ENCODE measurements around the gene KCNJ5.

KCNJ5 gene

DNA sequence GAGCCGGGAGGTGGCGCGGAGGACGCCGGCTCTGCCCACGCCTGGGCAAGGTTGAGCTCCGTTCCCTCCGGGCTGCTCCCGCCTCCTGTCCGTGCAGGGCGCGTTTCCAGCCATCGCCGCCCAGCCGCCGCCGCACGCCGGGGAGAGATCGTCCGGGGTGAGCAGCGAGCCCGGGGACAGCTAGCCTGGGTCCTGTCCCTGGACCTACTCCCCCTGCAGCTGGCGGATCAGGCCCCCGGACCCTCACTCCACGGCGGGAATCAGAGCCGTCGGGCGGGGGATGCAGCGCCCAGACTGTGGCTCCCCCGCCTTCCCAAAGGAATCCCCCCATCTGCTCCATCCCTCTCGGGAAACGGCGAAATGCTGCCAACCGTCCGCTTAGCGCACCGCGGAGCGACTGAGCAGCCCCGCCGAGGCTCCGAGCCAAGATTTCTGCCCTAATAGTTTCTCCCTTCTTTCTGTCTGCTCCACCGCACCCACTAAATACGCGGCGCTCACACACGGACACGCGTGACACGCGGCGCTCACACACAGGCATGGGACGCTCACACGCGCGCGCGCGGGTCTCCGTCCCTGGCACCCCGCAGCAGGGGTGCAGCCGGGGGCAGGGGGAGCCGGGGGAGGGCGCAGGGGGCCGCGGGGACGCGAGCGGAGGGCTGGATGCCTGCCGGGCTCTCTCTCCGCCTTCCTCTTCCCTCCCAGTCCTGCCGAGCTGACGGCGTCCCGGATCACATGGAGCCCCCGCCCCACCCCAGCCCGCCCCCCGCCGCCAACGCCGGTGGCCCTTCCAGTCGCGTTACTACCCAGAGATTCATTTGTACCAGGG is at the start of gene KCNJ5:
Gene KCNJ5, plus strand, starts transcription at position 814 of the 826 bp plus-strand sequence. CDS start 19,918 bp downstream, outside the sequence.
- 0 out of 2 replicates have a peak, but pooled peaks have one; percentile 23 for TF ChIP-seq EZH2phosphoT487 (IDR thresholded peaks at IDR 0.05; ENCODE audit: borderline replicate concordance, low read length)
- TF ChIP-seq, protein P1, sequence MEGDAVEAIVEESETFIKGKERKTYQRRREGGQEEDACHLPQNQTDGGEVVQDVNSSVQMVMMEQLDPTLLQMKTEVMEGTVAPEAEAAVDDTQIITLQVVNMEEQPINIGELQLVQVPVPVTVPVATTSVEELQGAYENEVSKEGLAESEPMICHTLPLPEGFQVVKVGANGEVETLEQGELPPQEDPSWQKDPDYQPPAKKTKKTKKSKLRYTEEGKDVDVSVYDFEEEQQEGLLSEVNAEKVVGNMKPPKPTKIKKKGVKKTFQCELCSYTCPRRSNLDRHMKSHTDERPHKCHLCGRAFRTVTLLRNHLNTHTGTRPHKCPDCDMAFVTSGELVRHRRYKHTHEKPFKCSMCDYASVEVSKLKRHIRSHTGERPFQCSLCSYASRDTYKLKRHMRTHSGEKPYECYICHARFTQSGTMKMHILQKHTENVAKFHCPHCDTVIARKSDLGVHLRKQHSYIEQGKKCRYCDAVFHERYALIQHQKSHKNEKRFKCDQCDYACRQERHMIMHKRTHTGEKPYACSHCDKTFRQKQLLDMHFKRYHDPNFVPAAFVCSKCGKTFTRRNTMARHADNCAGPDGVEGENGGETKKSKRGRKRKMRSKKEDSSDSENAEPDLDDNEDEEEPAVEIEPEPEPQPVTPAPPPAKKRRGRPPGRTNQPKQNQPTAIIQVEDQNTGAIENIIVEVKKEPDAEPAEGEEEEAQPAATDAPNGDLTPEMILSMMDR (IDR thresholded peaks at IDR 0.05; ENCODE audit: low read depth, low read length, poor library complexity, severe bottlenecking): no peak
- Histone ChIP-seq H3K4me3 (ENCODE audit: low read length) (no peak within 1 kb of the TSS), H3K4me1 (ENCODE audit: control insufficient read depth, low read length) (no peaks in the 10 kb centered on the region), H3K9me3 (ENCODE audit: control insufficient read depth, insufficient read depth, low read length) (no peaks in the 10 kb centered on the region), H3K79me2 (ENCODE audit: control insufficient read depth, low read length) (no peaks in the 10 kb centered on the region), H3K4me2 (ENCODE audit: low read length) (no peak within 1 kb of the TSS), H3F3A (ENCODE audit: control insufficient read depth, insufficient read depth) (no peaks in the 10 kb centered on the region), H3K9me2 (replicated peaks; ENCODE audit: control insufficient read depth, low read length) (no peaks in the 10 kb centered on the region), H4K20me1 (ENCODE audit: control insufficient read depth, insufficient read depth, low read depth, low read length) (no peaks in the 10 kb centered on the region), H3K27me3 (ENCODE audit: control insufficient read depth, low read length) (peaks cover 62% of the 10 kb centered on the region), H3K36me3 (ENCODE audit: control insufficient read depth, low read length) (no peaks in the 10 kb centered on the region), H3K27ac (ENCODE audit: low read depth, low read length) (no peak within 1 kb of the TSS)

DNA sequence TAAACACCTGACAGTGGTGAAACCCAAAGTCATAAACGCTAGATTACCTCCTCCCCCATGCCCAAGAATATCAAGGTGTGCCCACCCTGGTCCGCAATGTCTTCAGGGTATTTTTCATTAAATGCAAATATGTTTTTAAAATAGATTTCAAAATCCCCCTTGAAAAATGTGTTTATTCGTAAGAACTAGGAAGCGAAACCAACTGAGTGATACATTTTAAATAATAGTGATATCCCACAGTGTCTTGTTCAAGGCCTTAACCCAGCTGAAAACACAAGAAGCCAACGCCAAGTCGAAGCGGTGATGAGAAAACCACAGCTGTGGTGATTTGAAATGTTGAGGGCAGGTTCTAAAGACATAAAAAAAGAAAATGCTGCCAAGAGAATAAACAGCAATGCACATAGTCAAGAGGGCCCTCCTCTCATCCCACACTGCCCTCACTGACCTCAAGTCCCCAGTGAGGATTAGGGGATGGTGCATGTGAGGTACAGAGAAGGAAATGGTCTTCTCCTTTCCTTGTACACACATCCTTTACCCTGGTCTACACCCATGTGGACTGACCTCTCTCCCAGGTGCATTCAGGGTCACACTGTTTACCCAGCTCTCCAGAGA is 49.6 kb upstream of the KCNJ5 start:
- H3F3A ChIP-seq (ENCODE audit: control insufficient read depth, insufficient read depth): peaks cover 39% of the 10 kb centered on the region
- peak overlapping the region; percentile 67 for H3K4me3 ChIP-seq (ENCODE audit: low read length)
- peaks cover 100% of the 10 kb centered on the region for H3K4me1 ChIP-seq (ENCODE audit: control insufficient read depth, low read length)
- H3K9me2 ChIP-seq (replicated peaks; ENCODE audit: control insufficient read depth, low read length): no peaks in the 10 kb centered on the region
- H3K9me3 ChIP-seq (ENCODE audit: control insufficient read depth, insufficient read depth, low read length): no peaks in the 10 kb centered on the region
- H3K79me2 ChIP-seq (ENCODE audit: control insufficient read depth, low read length): no peaks in the 10 kb centered on the region
- H3K36me3 ChIP-seq (ENCODE audit: control insufficient read depth, low read length): peaks cover 9% of the 10 kb centered on the region; the same call in 1 of the 2 replicates
- no peaks in the 10 kb centered on the region for H3K27me3 ChIP-seq (ENCODE audit: control insufficient read depth, low read length)
- no peak for TF ChIP-seq EZH2phosphoT487 (IDR thresholded peaks at IDR 0.05; ENCODE audit: borderline replicate concordance, low read length)
- TF ChIP-seq, protein P1 (IDR thresholded peaks at IDR 0.05; ENCODE audit: low read depth, low read length, poor library complexity, severe bottlenecking): no peak
- H4K20me1 ChIP-seq (ENCODE audit: control insufficient read depth, insufficient read depth, low read depth, low read length): no peaks in the 10 kb centered on the region
- H3K27ac ChIP-seq (ENCODE audit: low read depth, low read length): peak overlapping the region; percentile 99
- peak overlapping the region; percentile 88 for H3K4me2 ChIP-seq (ENCODE audit: low read length)

DNA sequence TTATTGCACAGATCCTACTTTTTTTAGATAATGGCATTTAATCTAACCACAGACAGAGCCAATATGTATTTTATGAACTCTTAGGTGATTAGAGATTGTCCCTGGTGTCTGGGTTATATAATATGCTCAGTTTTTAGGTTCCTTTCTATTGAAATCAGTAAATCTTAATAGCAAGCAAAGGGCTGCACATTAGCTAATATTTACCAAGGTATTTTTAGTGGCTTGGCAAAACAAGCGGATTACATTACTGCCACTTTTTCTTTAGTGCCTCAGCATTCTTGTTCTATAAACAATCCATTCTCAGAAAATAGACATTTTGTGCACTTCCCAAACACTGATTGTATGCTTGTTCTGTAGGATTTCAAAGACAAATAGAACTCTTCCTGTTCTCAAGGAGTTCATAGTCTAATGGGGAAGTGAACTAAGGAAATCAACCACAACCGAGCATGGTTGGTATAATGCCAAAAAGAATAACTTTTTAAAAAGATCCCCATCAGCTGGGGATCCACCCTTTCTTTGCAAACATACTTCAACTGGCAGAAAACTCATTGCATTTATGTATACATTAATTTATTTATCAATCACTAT is 47.9 kb upstream of the KCNJ5 start:
- Histone ChIP-seq H3K27me3 (ENCODE audit: control insufficient read depth, low read length) (no peaks in the 10 kb centered on the region), H4K20me1 (ENCODE audit: control insufficient read depth, insufficient read depth, low read depth, low read length) (no peaks in the 10 kb centered on the region), H3K4me3 (ENCODE audit: low read length) (peak overlapping the region; percentile 58), H3K4me1 (ENCODE audit: control insufficient read depth, low read length) (peaks cover 90% of the 10 kb centered on the region), H3K27ac (ENCODE audit: low read depth, low read length) (peak overlapping the region; percentile 99), H3K36me3 (ENCODE audit: control insufficient read depth, low read length) (no peaks in the 10 kb centered on the region; the same call in 1 of the 2 replicates), H3K9me3 (ENCODE audit: control insufficient read depth, insufficient read depth, low read length) (no peaks in the 10 kb centered on the region), H3F3A (ENCODE audit: control insufficient read depth, insufficient read depth) (peaks cover 37% of the 10 kb centered on the region), H3K79me2 (ENCODE audit: control insufficient read depth, low read length) (no peaks in the 10 kb centered on the region), H3K4me2 (ENCODE audit: low read length) (peak overlapping the region; percentile 88), H3K9me2 (replicated peaks; ENCODE audit: control insufficient read depth, low read length) (no peaks in the 10 kb centered on the region)
- TF ChIP-seq, protein P1 (IDR thresholded peaks at IDR 0.05; ENCODE audit: low read depth, low read length, poor library complexity, severe bottlenecking): no peak
- TF ChIP-seq EZH2phosphoT487 (IDR thresholded peaks at IDR 0.05; ENCODE audit: borderline replicate concordance, low read length): no peak

Measured in DOHH2 (cell line).